Colonic mucosa (tissue), 4 donors: ENCODE measurements around the gene THADA. TPM values are rescaled to one million over a fixed set of nuclear protein-coding genes. Genes with fewer than 3 reads are reported as not detected.

Experiments used
- DNase-seq: peaks from one replicate; pipeline ENCODE4 v3.0.0-alpha.2; 2020
- H3K27ac ChIP-seq: fragments of 200-600 bp; one replicate; pipeline ENCODE4 v1.8.0; 2021
- H3K27me3 ChIP-seq: fragments of 200-600 bp; one replicate; pipeline ENCODE4 v1.8.0; 2021
- H3K36me3 ChIP-seq: fragments of 200-600 bp; one replicate; pipeline ENCODE4 v1.8.0; 2021
- H3K4me1 ChIP-seq: fragments of 200-600 bp; one replicate; pipeline ENCODE4 v1.8.0; 2021; ENCODE audit warnings: mild to moderate bottlenecking
- H3K4me3 ChIP-seq: fragments of 200-600 bp; one replicate; pipeline ENCODE4 v1.8.0; 2021
- H3K9ac ChIP-seq, 2 donors: one replicate each; pipeline ENCODE4 v1.7.0; 2013; ENCODE audit warnings: control low read depth in 2 of 2, low read depth in 2 of 2, low read length in 2 of 2
- H3K9me3 ChIP-seq: fragments of 200-600 bp; one replicate; pipeline ENCODE4 v1.8.0; 2021
- intact Hi-C: fragments of 100-400 bp; cut with DNase I; formaldehyde crosslinking; loops from one replicate; pipeline ENCODE4 v1.14.1; 2022
- total RNA-seq, 2 donors: library from RNA; stranded (reverse); fragmentation: NEBNext Ultra II Directional in 1 of 2; extraction: Animal tissue kit (Norgen Biotek cat#: 25700) in 1 of 2; gene quantifications; one replicate each; pipeline ENCODE4 v1.2.1, GENCODE V29; 2021
- TF ChIP-seq, protein P1 (sequence below): fragments of 200-600 bp; IDR thresholded peaks from one replicate; pipeline ENCODE4 v1.8.0; 2022; ENCODE audit warnings: antibody characterized with exemption, mild to moderate bottlenecking
- donor health status: healthy.
- donor health status: DM: no; HTN: no; CAD: no.
- donor health status: DM: no; HTN: no; CAD: no.

Gene THADA
- total RNA-seq, 2 donors from 2014 or later: 14.6 to 31.4 TPM

DNA sequence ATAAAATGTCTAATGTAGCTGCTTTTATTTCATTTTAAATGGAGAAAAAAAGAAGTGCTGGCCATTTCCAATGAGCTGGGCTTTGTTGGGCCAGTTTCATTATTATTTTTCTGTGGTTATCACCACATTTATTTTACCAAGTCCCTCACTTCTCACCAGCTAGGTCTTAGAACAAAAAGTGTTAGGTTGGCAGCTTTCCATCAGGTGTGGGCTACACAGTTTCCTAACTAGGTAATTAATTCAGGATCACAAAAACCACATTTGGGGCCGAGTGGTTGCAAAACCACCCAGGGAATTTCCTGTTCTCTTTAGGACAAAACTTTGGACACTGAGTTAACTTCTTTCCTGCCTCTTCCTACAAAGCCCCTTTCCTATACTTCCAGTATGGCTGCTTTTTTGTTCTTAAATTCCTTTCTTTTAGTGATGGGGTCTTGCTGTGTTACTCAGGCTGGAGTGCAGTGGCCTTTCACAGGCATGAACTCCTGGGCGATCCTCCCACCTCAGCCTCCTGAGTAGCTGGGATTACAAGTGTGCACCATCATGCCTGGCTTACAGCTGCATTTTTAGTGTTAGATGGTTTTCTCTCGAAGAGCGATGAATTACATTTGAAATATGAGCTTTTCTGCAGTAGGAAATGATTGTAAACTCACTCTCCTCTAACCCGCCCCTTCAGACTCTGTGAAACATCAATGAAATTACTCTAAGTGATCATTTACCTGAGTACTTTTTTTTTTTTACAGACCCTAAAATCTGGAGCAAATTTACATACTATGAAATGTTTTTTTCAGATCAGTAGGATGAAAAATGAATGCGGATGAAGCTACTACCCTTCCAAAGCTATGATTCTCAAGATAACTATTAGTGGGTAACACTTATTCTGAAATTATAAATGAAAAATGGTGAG, 366.8 kb downstream of the THADA start:
- TF ChIP-seq, protein P1, sequence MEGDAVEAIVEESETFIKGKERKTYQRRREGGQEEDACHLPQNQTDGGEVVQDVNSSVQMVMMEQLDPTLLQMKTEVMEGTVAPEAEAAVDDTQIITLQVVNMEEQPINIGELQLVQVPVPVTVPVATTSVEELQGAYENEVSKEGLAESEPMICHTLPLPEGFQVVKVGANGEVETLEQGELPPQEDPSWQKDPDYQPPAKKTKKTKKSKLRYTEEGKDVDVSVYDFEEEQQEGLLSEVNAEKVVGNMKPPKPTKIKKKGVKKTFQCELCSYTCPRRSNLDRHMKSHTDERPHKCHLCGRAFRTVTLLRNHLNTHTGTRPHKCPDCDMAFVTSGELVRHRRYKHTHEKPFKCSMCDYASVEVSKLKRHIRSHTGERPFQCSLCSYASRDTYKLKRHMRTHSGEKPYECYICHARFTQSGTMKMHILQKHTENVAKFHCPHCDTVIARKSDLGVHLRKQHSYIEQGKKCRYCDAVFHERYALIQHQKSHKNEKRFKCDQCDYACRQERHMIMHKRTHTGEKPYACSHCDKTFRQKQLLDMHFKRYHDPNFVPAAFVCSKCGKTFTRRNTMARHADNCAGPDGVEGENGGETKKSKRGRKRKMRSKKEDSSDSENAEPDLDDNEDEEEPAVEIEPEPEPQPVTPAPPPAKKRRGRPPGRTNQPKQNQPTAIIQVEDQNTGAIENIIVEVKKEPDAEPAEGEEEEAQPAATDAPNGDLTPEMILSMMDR: no peak
- no peak overlapping the region for H3K4me3 ChIP-seq
- no peaks in the 10 kb centered on the region for H3K9me3 ChIP-seq
- peaks cover 13% of the 10 kb centered on the region for H3K36me3 ChIP-seq
- peaks cover 14% of the 10 kb centered on the region for H3K4me1 ChIP-seq
- H3K27ac ChIP-seq: peak overlapping the region; percentile 97
- no peak for DNase-seq
- peak overlapping the region in 1 of 2 donors; percentile 100 for H3K9ac ChIP-seq
- intact Hi-C loops: loop anchor here (2.0 to 5.0 kb wide), 4 partner anchors 98 to 282 kb away; no protein-coding TSS in a partner anchor
- H3K27me3 ChIP-seq: no peaks in the 10 kb centered on the region

DNA sequence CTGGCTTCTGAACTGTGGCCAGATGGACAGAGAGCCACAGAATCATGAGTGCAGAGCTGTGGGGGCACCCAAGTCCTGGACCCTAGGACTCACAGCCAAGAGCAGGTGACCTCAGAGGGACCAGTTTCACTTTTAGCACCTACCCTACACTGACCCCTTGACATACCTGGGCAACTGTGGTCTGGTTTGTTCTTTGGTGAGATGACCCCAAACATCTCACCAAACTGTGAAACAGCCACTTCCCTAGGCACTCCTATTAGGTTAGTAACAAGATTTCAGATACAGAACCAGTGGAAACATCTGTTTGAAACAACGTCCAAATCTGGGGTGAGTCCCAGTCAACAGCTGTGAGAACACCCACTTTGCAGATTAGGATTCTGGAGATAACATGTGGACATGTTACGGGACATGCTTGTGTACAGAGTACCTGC, 367.5 kb downstream of the THADA start:
- intact Hi-C loops: loop anchor here (2.0 to 5.0 kb wide), 4 partner anchors 98 to 281 kb away; no protein-coding TSS in a partner anchor
- Histone ChIP-seq H3K27me3 (no peaks in the 10 kb centered on the region), H3K4me3 (peak overlapping the region; percentile 88), H3K4me1 (peaks cover 14% of the 10 kb centered on the region), H3K9ac (peak overlapping the region; percentile 4 to 100), H3K36me3 (peaks cover 13% of the 10 kb centered on the region), H3K9me3 (no peaks in the 10 kb centered on the region), H3K27ac (peak overlapping the region; percentile 97)
- TF ChIP-seq, protein P1: no peak
- DNase-seq: peak; percentile 32

DNA sequence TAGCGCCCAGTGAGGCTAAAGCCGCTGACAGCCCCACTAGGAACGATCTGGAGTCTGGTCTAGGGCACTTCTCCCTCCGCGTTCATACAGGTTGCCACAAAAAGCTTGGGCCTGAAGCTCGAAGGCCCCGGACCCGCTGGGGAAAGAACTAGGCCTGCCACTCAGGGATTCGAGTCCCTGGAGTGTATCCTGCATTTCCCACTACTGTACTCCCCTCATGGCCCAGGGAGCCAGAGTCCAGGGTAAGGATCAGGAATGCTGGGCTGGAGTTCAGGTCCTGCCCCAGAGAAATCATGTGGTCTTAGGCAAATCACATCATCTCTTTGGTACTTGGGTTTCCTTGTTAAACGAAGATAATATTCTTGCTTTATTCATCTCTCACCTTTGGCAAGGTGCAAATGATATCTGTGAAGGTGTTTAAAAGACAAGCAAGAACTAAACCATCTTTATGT, 368.0 kb downstream of the THADA start:
- DNase-seq: no peak

DNA sequence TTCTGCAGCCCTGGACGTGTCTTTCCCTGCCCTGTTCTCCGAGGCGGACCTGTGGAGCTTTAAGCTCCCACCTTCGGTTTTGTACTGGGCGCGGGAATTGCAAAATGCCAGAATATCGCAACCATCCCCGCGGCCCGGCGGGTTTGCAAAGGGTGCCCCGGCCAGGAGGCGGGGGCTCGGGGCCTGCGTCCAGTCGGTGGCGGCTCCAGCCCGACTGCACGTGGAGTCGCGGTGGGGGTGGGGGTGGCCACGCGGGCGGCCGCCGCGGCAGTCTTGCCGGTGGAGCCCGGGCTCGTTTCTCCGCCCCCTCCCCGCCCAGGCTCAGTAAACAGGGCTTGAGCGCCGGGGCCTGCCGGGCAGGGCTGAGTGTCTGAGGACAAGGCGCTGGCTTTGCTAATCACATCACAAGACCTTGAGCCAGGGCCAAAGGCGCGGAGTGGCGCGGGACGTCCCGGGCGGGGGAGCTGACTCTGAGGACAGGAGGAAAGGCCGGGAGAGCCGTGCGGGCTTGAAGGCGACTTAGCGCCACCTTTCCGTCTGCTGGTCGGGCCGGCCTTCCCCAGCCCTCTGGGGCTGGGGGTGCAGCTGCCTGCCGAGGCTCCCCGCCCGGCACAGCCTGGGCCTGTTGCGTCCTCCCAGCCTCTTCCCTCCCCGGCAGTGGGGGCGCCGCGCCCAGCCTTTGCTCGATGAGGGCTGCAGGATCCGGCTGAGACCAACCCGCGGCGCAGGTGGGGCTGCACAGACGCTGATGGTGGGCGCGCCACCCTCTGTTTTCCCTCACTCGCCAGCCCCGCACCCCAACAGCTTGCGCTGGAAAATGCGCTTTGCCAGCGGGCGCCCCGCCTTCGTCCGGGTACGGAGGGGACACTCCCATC, 368.6 kb downstream of the THADA start:
- peak overlapping the region; percentile 97 for H3K27ac ChIP-seq
- H3K9ac ChIP-seq: peak overlapping the region; percentile 96 to 100
- peak overlapping the region; percentile 88 for H3K4me3 ChIP-seq
- intact Hi-C loops: loop anchor here (2.0 to 5.0 kb wide), 3 partner anchors 64 to 280 kb away; no protein-coding TSS in a partner anchor
- no peaks in the 10 kb centered on the region for H3K9me3 ChIP-seq
- H3K27me3 ChIP-seq: no peaks in the 10 kb centered on the region
- H3K36me3 ChIP-seq: peaks cover 13% of the 10 kb centered on the region
- peaks cover 14% of the 10 kb centered on the region for H3K4me1 ChIP-seq
- DNase-seq: peak; percentile 97
- TF ChIP-seq, protein P1: peak; percentile 12

More for the DNA sequence above, 368.0 kb downstream of the THADA start:
- H3K27me3 ChIP-seq: no peaks in the 10 kb centered on the region
- peak overlapping the region; percentile 97 for H3K27ac ChIP-seq
- intact Hi-C loops: loop anchor here (2.0 to 5.0 kb wide), 5 partner anchors 65 to 281 kb away; no protein-coding TSS in a partner anchor
- H3K9ac ChIP-seq: peak overlapping the region; percentile 96 to 100
- TF ChIP-seq, protein P1: peak; percentile 0
- H3K4me3 ChIP-seq: peak overlapping the region; percentile 88
- H3K36me3 ChIP-seq: peaks cover 13% of the 10 kb centered on the region
- peaks cover 14% of the 10 kb centered on the region for H3K4me1 ChIP-seq
- no peaks in the 10 kb centered on the region for H3K9me3 ChIP-seq

DNA sequence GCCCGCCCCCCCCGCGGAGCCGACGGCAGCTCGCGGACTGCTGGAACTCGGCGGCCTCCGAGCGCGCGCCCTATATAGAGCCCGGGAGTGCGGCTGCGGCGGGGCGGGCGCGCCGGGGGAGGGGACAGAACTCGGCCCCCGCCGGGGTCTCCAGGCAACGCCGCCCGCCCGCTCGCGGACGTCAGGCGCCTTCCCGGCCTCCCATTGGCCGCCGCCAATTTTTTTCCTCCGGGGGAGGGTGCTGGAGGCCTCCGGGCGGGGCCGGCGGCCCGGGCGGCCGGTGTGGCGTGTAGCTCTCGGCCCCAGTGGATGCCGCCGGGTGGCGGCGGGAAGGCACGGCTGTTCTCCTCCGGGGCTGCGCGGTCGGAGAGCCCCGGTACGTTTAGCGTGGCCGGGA, 369.3 kb downstream of the THADA start, which contains the start of gene ZFP36L2:
TSS of gene ZFP36L2 (minus strand) at position 49 of the 397 bp plus-strand sequence. CDS start 291 bp downstream, outside the sequence.
- Histone ChIP-seq H3K27ac (peak within 1 kb of the TSS; percentile 97), H3K27me3 (no peaks in the 10 kb centered on the region), H3K4me1 (peaks cover 14% of the 10 kb centered on the region), H3K36me3 (peaks cover 13% of the 10 kb centered on the region), H3K9ac (peak within 1 kb of the TSS; percentile 100), H3K4me3 (peak within 1 kb of the TSS; percentile 88), H3K9me3 (no peaks in the 10 kb centered on the region)
- TF ChIP-seq, protein P1: no peak
- peak; percentile 97 for DNase-seq
- intact Hi-C loops: loop anchor here (2.0 to 5.0 kb wide), 3 partner anchors 64 to 279 kb away; no protein-coding TSS in a partner anchor
